SHP77 (cell line): ENCODE results near the gene CNIH2.

Experiments
- DNase-seq, 2 experiments: peaks; one replicate each; lab custom pipeline; 2025; lab: John Stamatoyannopoulos, UW

CNIH2 gene

DNA sequence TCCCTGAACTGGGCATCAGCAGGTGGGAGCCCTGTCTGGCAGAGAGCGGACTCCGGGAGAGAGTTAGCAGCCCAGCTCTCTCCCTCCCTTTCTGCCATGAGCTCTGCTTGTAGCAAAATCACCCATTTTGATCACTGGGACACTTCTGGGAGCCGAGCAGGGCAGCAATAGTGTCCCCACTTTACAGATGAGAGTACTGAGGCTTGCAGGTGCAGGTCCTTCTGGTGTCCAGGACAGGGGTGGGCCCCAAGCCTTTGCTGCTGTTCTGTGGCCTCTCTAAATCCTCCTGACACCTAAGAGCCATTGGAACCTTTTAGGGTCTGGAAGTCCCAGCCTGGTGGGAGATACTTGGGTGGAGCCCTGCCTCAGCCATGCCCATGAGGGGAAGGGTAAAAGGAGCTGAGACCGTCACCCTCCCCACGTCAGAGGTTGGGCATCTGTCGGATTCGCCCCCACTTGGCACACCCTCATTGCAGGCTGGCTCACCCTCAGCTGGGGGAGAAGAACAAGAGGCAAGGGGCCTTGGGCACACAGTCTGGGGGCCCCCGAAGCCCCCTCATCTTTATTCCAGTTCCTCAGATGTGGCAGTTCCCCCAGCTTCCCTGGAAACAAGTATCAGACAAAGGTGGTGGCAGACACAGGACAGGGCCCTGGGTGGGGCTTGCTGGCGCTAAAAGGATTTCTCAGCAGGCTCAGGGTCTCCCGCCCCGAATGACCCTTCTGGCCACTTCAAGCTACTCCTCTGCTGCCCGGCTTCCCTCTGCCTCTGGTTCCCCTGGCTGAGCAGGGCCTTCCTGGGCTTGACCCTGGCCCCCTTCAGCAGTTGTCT, 53.8 kb downstream of the CNIH2 start:
- no peak for DNase-seq

DNA sequence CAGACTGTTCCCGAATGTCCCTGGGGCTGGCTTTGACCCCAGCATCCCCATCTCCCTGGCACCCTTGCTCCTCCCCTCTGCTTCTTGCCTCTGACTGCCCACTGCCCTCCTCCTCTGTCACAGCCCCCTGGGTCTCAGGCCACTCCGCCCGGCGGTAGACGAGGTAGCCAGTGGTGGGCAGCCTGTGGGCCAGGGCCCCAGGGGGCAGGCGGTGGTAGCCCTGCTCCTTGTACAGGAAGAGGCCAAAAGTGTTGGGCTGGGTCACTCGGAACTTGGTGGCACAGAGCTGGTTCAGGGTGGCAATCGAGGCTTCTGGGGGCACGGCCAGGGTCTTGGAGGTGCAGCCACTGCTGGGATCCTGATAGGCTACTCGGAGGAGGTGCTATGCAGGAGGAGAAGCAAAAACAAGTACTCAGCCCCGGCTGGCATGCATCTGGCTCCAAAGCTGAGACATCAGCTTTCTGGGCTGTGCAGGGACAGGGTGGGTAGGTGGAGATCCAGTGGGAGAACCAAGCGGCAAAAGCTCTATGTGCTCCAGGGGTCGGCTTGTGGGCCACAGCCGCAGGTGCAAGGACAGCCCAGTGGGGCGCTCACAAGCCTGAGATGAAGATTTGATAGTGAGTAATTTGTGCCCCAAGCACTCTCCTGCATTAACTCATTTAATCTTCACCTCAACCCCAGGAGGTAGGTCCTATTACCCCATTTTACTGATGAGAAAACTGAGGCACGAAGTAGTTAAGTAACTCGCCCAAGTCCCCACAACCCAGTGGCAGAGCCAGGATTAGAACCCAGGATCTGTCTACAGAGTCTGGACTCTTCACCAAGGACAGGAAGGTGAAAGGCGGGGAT, 54.6 kb downstream of the CNIH2 start:
- DNase-seq = no peak

- DNase-seq = no peak
Observed at GRCh38 chr11:66333220-66333877, 55.4 kb downstream of the CNIH2 start.
